WTC11 (cell line): ENCODE data around the gene SORD. TPM values are rescaled to one million over a fixed set of nuclear protein-coding genes. Genes with fewer than 3 reads are reported as not detected.
"Not testable (repeated sequence)": the region's sequence is repeated elsewhere in the genome, so short reads cannot be mapped to it uniquely, and the experiment has no call there.

ENCODE experiments used
- ATAC-seq: fragments of 200-7000 bp; cut with Tn5 transposase; 2 replicates; pipeline ENCODE4 v1.10.0; 2021; ENCODE audit warnings: mild to moderate bottlenecking, moderate library complexity
- CTCF ChIA-PET: fragments of 300-600 bp; sonication (Branson Sonifier 250); formaldehyde crosslinking; loops from one replicate; lab custom pipeline; 2021; ENCODE audit warnings: antibody characterized with exemption; lab: Charles Lee
- POLR2A ChIA-PET: fragments of 350-600 bp; sonication (Branson Sonifier 250); formaldehyde crosslinking; loops from one replicate; lab custom pipeline; 2021; ENCODE audit warnings: antibody characterized with exemption; lab: Charles Lee
- DNase-seq: peaks from one replicate; pipeline ENCODE4 v3.0.0; 2021; ENCODE audit warnings: low spot score
- H3K27ac Mint-ChIP-seq: 2 replicates; pipeline ENCODE4 v1.8.0; 2021; ENCODE audit warnings: mixed read lengths
- H3K27me3 Mint-ChIP-seq: 2 replicates; pipeline ENCODE4 v1.8.0; 2021; ENCODE audit warnings: low read depth, mild to moderate bottlenecking, moderate library complexity, mixed read lengths
- H3K36me3 Mint-ChIP-seq: 2 replicates; pipeline ENCODE4 v1.8.0; 2021; ENCODE audit warnings: mixed read lengths
- H3K4me1 Mint-ChIP-seq: 2 replicates; pipeline ENCODE4 v1.8.0; 2022; ENCODE audit warnings: mixed read lengths
- H3K4me3 Mint-ChIP-seq: 2 replicates; pipeline ENCODE4 v1.8.0; 2021; ENCODE audit warnings: mild to moderate bottlenecking, moderate library complexity, mixed read lengths
- H3K9me3 Mint-ChIP-seq: 2 replicates; pipeline ENCODE4 v1.8.0; 2021; ENCODE audit warnings: mixed read lengths
- ELF4 ChIP-seq: sonication (generic); formaldehyde crosslinking; IDR thresholded peaks from 2 replicates; pipeline ENCODE4 v1.8.1; 2022; ENCODE audit warnings: low read depth, mild to moderate bottlenecking, moderate library complexity, missing genetic modification reagents
- EMX1 ChIP-seq: fragments of 250-450 bp; sonication (Bioruptor Pico); IDR thresholded peaks from 2 replicates; pipeline ENCODE4 v1.8.0; 2021; ENCODE audit warnings: mild to moderate bottlenecking
- FOXJ3 ChIP-seq: sonication (generic); formaldehyde crosslinking; IDR thresholded peaks from 2 replicates; pipeline ENCODE4 v1.9.0; 2021; ENCODE audit warnings: missing genetic modification reagents, mild to moderate bottlenecking, borderline replicate concordance
- NR2C2 ChIP-seq: sonication (generic); formaldehyde crosslinking; IDR thresholded peaks from 2 replicates; pipeline ENCODE4 v1.8.0; 2022; ENCODE audit warnings: mild to moderate bottlenecking, missing genetic modification reagents
- USF1 ChIP-seq: sonication (generic); formaldehyde crosslinking; IDR thresholded peaks from 2 replicates; pipeline ENCODE4 v1.8.0; 2022; ENCODE audit warnings: mild to moderate bottlenecking, missing genetic modification reagents
- total RNA-seq: library from RNA; stranded (reverse); gene quantifications from 3 replicates; pipeline ENCODE4 v1.2.3, GENCODE V29; 2021

Gene SORD
- total RNA-seq, 1 experiment from 2014 or later = 46.2 TPM

- H3K36me3 Mint-ChIP-seq, POLR2A ChIA-PET, H3K4me1 Mint-ChIP-seq, ATAC-seq, H3K27me3 Mint-ChIP-seq, H3K27ac Mint-ChIP-seq, H3K4me3 Mint-ChIP-seq, DNase-seq, H3K9me3 Mint-ChIP-seq, CTCF ChIA-PET: not testable (repeated sequence)
Observed at GRCh38 chr15:45075440-45076320, 52.7 kb downstream of the SORD start.

- ATAC-seq, H3K27me3 Mint-ChIP-seq, H3K4me3 Mint-ChIP-seq, POLR2A ChIA-PET, H3K9me3 Mint-ChIP-seq, DNase-seq, H3K4me1 Mint-ChIP-seq, H3K36me3 Mint-ChIP-seq, H3K27ac Mint-ChIP-seq, CTCF ChIA-PET: not testable (repeated sequence)
Observed at GRCh38 chr15:45077391-45077790, 54.4 kb downstream of the SORD start.

GRCh38 chr15:45079201-45079600, 56.2 kb downstream of the SORD start:
- H3K27me3 Mint-ChIP-seq, H3K9me3 Mint-ChIP-seq, H3K4me3 Mint-ChIP-seq, DNase-seq, H3K27ac Mint-ChIP-seq, POLR2A ChIA-PET, ATAC-seq, H3K36me3 Mint-ChIP-seq, H3K4me1 Mint-ChIP-seq: not testable (repeated sequence)
- CTCF ChIA-PET = interaction anchor here (0.6 kb wide), 1 partner anchor 31 kb away, joined by 3 read pairs; no protein-coding TSS in a partner anchor

- H3K27me3 Mint-ChIP-seq, H3K9me3 Mint-ChIP-seq, DNase-seq, H3K36me3 Mint-ChIP-seq, ATAC-seq, H3K4me1 Mint-ChIP-seq, H3K4me3 Mint-ChIP-seq, H3K27ac Mint-ChIP-seq: not testable (repeated sequence)
- ChIA-PET CTCF (interaction anchor here (1.2 kb wide), 1 partner anchor 416 kb away, joined by 3 read pairs; no protein-coding TSS in a partner anchor), POLR2A (interaction anchor here (0.6 kb wide), 1 partner anchor 77 kb away, joined by 3 read pairs; no protein-coding TSS in a partner anchor)
Observed at GRCh38 chr15:45079628-45080246, 56.7 kb downstream of the SORD start.

GRCh38 chr15:45080593-45080992, 57.6 kb downstream of the SORD start:
- DNase-seq, POLR2A ChIA-PET, H3K4me1 Mint-ChIP-seq, H3K4me3 Mint-ChIP-seq, H3K9me3 Mint-ChIP-seq, H3K36me3 Mint-ChIP-seq, H3K27ac Mint-ChIP-seq, H3K27me3 Mint-ChIP-seq, ATAC-seq: not testable (repeated sequence)
- CTCF ChIA-PET = interaction anchor here (1.2 to 1.7 kb wide), 3 partner anchors 37 to 417 kb away, joined by 3 to 6 read pairs (median 4); no protein-coding TSS in a partner anchor

- H3K4me1 Mint-ChIP-seq, DNase-seq, H3K9me3 Mint-ChIP-seq, H3K36me3 Mint-ChIP-seq, H3K27me3 Mint-ChIP-seq, H3K4me3 Mint-ChIP-seq, POLR2A ChIA-PET, ATAC-seq, H3K27ac Mint-ChIP-seq: not testable (repeated sequence)
- CTCF ChIA-PET = interaction anchor here (0.7 to 1.7 kb wide), 3 partner anchors 34 to 81 kb away, joined by 4 to 8 read pairs (median 5); no protein-coding TSS in a partner anchor
Observed at GRCh38 chr15:45082412-45082811, 59.4 kb downstream of the SORD start.

- Mint-ChIP-seq H3K9me3 (no peaks in the 10 kb centered on the region), H3K4me3 (no peak overlapping the region), H3K4me1 (peaks cover 8% of the 10 kb centered on the region), H3K36me3 (no peaks in the 10 kb centered on the region), H3K27me3 (no peaks in the 10 kb centered on the region; the same call in 1 of the 2 replicates), H3K27ac (no peak overlapping the region)
- TF ChIP-seq NR2C2 (CRISPR knock-in tag) (no peak), ELF4 (no peak), USF1 (CRISPR knock-in tag) (no peak), FOXJ3 (no peak), EMX1 (no peak)
- ChIA-PET POLR2A (no interaction called here), CTCF (interaction anchor here (0.7 to 1.8 kb wide), 3 partner anchors 34 to 35 kb away, joined by 5 to 8 read pairs (median 8); no protein-coding TSS in a partner anchor)
- DNase-seq = no peak
- no peak for ATAC-seq
Observed at GRCh38 chr15:45083223-45083622, 60.2 kb downstream of the SORD start.
